ENCODE data around the gene CBR3. TPM values are rescaled to one million over a fixed set of nuclear protein-coding genes. Genes with fewer than 3 reads are reported as not detected.
"Not testable (repeated sequence)": the region's sequence is repeated elsewhere in the genome, so short reads cannot be mapped to it uniquely, and the experiment has no call there.

The CBR3 gene
- polyA plus RNA-seq, 10 donors, result 1.7 to 4.7 (median 3.0) TPM

- DNase-seq, result no peak
Measured at GRCh38 chr21:36115138-36115730, 19.6 kb upstream of the CBR3 start.

GRCh38 chr21:36117286-36117741, 17.6 kb upstream of the CBR3 start:
- no peak for DNase-seq

GRCh38 chr21:36120304-36120888, 14.5 kb upstream of the CBR3 start:
- DNase-seq, result no peak

GRCh38 chr21:36122977-36123376, 11.9 kb upstream of the CBR3 start:
- DNase-seq, result no peak

- no peak for DNase-seq
Measured at GRCh38 chr21:36124395-36124794, 10.5 kb upstream of the CBR3 start.

GRCh38 chr21:36125512-36126207, 9.2 kb upstream of the CBR3 start:
- peak; percentile 28 to 61 (median 51) for DNase-seq

- no peak for DNase-seq
Measured at GRCh38 chr21:36126208-36126565, 8.7 kb upstream of the CBR3 start.

- no peak for DNase-seq
Measured at GRCh38 chr21:36126621-36127110, 8.2 kb upstream of the CBR3 start.

GRCh38 chr21:36127250-36127904, 7.5 kb upstream of the CBR3 start:
- DNase-seq, result no peak

- no peak for DNase-seq
Measured at GRCh38 chr21:36127977-36128376, 6.9 kb upstream of the CBR3 start.

- DNase-seq, result no peak
Measured at GRCh38 chr21:36129219-36129618, 5.7 kb upstream of the CBR3 start.

GRCh38 chr21:36130414-36130762, 4.5 kb upstream of the CBR3 start:
- DNase-seq, result not testable (repeated sequence)

GRCh38 chr21:36130839-36131238, 4.0 kb upstream of the CBR3 start:
- DNase-seq, result not testable (repeated sequence)

GRCh38 chr21:36132696-36133095, 2.2 kb upstream of the CBR3 start:
- no peak for DNase-seq

- peak; percentile 63 to 89 (median 67) for DNase-seq
Measured at GRCh38 chr21:36135391-36136102, 668 bp downstream of the CBR3 start.

- DNase-seq, result not testable (repeated sequence)
Measured at GRCh38 chr21:36139791-36140190, 4.9 kb downstream of the CBR3 start.

- DNase-seq, result peak; percentile 71 to 84 (median 73)
Measured at GRCh38 chr21:36141513-36141925, 6.6 kb downstream of the CBR3 start.

- DNase-seq, result not testable (repeated sequence)
Measured at GRCh38 chr21:36144233-36144632, 9.4 kb downstream of the CBR3 start.

GRCh38 chr21:36145259-36145658, 10.4 kb downstream of the CBR3 start:
- DNase-seq, result no peak

- no peak for DNase-seq
Measured at GRCh38 chr21:36147911-36148310, 13.0 kb downstream of the CBR3 start.

GRCh38 chr21:36148886-36149285, 14.0 kb downstream of the CBR3 start:
- no peak for DNase-seq
